Thyroid gland (tissue), 4 donors: ENCODE data around the gene LAMA2. TPM values are rescaled to one million over a fixed set of nuclear protein-coding genes. Genes with fewer than 3 reads are reported as not detected.

Source experiments
- DNase-seq, 2 donors: peaks; one replicate each; pipeline ENCODE4 v3.0.0-alpha.2; 2019
- H3K27ac ChIP-seq, 3 donors: fragments of 200-600 bp; sonication (generic); 1 replicate in 2 of 3; 2 replicates in 1 of 3; pipeline ENCODE4 v1.5.1; 2016 to 2019; ENCODE audit warnings: mild to moderate bottlenecking in 1 of 3, moderate library complexity in 1 of 3
- H3K27me3 ChIP-seq: fragments of 200-600 bp; sonication (generic); one replicate; pipeline ENCODE4 v1.5.1; 2019
- H3K36me3 ChIP-seq, 2 donors: fragments of 200-600 bp; sonication (generic); one replicate each; pipeline ENCODE4 v1.5.1; 2016 to 2019
- H3K4me1 ChIP-seq, 2 donors: fragments of 200-600 bp; sonication (generic); one replicate each; pipeline ENCODE4 v1.5.1; 2017 to 2019
- H3K4me3 ChIP-seq, 3 donors: fragments of 200-600 bp; sonication (generic); replicated peaks in 1 of 3; 1 replicate in 2 of 3; 2 replicates in 1 of 3; pipeline ENCODE4 v1.5.1; 2016; ENCODE audit warnings: mild to moderate bottlenecking in 1 of 3
- H3K9me3 ChIP-seq: fragments of 200-600 bp; sonication (generic); one replicate; pipeline ENCODE4 v1.5.1; 2017
- POLR2A ChIP-seq, 2 donors: fragments of 450-650 bp; IDR thresholded peaks; one replicate each; pipeline ENCODE4 v1.6.1; 2017; ENCODE audit warnings: antibody characterized with exemption in 2 of 2, mild to moderate bottlenecking in 2 of 2, moderate library complexity in 1 of 2
- WGBS, 2 donors: methylation state at CpG; one replicate each; pipeline ENCODE4 v1.1.5; 2017; 5-methylcytosine and 5-hydroxymethylcytosine counted together
- intact Hi-C: fragments of 100-400 bp; cut with DNase I; formaldehyde crosslinking; loops from one replicate; pipeline ENCODE4 v1.15.1; 2023
- total RNA-seq, 4 donors: library from RNA; depleted of rRNA; stranded (reverse); fragments of >200 nt; gene quantifications; one replicate each; pipeline ENCODE4 v1.2.3, GENCODE V29; 2016
- TF ChIP-seq, protein P1 (sequence below), 6 experiments: fragments of 200-600 bp in 3 of 6; fragments of 450-650 bp in 3 of 6; sonication (generic) in 3 of 6; IDR thresholded peaks; one replicate each; pipeline ENCODE4 v1.5.1; 2016 to 2019; ENCODE audit warnings: antibody characterized with exemption in 6 of 6, mild to moderate bottlenecking in 2 of 6, inconsistent platforms in 1 of 6, moderate library complexity in 1 of 6

LAMA2 gene
- total RNA-seq, 4 donors from 2014 or later, result 41.4 to 117 (median 78.9) TPM

DNA sequence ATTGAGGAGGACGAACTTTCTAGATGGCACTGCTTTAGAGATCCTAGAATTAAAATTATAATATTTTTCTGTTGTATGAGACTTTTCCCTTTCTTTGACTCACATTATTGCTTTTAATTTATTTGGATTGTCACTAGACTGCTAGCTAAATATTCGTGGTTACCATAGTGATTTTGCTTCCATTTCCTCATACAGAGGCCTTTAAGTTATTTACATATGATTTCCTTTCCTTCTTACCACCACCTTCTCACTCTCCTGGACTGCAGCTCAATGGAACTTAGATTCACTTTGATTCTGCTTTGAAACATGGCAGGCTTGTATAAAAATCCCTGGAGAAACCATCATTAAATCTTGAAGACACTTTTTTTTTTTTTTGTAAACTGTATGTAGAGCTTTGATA is 222.9 kb downstream of the LAMA2 start:
- WGBS, 2 donors, result 82 to 84% methylated on average over 2 of the region's 2 CpGs
- Histone ChIP-seq H3K9me3 (no peaks in the 10 kb centered on the region), H3K36me3 (no peaks in the 10 kb centered on the region), H3K4me3 (no peak overlapping the region), H3K4me1 (no peaks in the 10 kb centered on the region), H3K27me3 (no peaks in the 10 kb centered on the region), H3K27ac (no peak overlapping the region)
- no peak for DNase-seq
- intact Hi-C loops, result no loop called here
- TF ChIP-seq, protein P1, sequence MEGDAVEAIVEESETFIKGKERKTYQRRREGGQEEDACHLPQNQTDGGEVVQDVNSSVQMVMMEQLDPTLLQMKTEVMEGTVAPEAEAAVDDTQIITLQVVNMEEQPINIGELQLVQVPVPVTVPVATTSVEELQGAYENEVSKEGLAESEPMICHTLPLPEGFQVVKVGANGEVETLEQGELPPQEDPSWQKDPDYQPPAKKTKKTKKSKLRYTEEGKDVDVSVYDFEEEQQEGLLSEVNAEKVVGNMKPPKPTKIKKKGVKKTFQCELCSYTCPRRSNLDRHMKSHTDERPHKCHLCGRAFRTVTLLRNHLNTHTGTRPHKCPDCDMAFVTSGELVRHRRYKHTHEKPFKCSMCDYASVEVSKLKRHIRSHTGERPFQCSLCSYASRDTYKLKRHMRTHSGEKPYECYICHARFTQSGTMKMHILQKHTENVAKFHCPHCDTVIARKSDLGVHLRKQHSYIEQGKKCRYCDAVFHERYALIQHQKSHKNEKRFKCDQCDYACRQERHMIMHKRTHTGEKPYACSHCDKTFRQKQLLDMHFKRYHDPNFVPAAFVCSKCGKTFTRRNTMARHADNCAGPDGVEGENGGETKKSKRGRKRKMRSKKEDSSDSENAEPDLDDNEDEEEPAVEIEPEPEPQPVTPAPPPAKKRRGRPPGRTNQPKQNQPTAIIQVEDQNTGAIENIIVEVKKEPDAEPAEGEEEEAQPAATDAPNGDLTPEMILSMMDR (IDR thresholded peaks at IDR 0.05), result no peak
- TF ChIP-seq POLR2A (IDR thresholded peaks at IDR 0.05), result no peak

DNA sequence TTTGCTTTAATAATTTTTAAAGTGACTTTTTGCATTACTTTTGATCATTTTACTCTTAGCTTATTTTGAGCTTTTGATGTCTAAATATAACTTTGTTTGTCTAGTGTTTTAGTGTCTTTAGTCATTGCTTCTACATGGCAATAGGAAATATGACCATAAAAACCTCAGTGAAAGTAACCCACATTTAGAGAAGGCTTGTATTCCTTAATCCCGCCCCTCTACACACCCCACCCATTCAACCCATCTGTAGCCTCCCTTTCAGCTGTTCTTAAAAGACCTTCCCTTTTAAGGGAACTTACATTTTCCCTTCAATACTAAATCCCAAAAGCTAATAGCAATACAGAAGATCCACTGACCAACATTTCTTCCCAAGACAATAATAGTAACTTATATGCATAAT is 225.4 kb downstream of the LAMA2 start:
- Histone ChIP-seq H3K4me1 (no peaks in the 10 kb centered on the region), H3K27ac (no peak overlapping the region), H3K27me3 (no peaks in the 10 kb centered on the region), H3K36me3 (no peaks in the 10 kb centered on the region), H3K9me3 (no peaks in the 10 kb centered on the region), H3K4me3 (no peak overlapping the region)
- DNase-seq, result no peak
- TF ChIP-seq POLR2A (IDR thresholded peaks at IDR 0.05), result no peak
- TF ChIP-seq, protein P1 (IDR thresholded peaks at IDR 0.05), result no peak
- WGBS, 2 donors, result 0 to 33% methylated on average over 1 of the region's 1 CpG
- intact Hi-C loops, result no loop called here

DNA sequence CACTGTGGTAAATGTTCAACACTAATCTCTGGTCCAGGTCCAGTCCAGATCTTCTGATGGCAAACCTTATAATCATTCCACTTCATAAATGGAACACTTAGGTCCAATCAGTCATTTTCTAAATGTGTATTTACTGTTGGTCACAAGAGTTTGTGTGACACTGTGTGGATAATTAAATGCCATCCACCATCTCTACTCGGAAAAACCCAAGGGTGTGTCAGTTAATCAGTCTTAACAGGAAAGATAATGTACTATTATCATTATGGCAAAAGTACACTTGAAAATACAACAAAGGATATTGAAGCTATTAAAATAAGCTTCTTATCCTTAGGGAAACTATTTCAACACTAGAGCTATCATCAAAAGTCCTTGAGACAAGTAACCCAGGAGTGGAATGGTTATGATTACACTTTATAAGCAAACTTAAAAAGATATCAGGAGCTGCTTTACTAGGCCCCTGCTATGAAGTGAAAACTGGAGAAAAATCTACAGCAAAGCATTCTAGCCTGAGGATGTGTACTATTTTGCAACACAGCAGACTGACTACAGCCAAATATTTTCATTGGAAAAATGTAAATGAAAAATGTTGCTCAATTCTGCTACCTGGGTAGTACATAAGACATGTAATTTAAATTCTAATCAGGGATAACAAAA is 227.9 kb downstream of the LAMA2 start:
- intact Hi-C loops, result no loop called here
- H3K9me3 ChIP-seq, result no peaks in the 10 kb centered on the region
- WGBS, 2 donors, result 38 to 55% methylated on average over 1 of the region's 1 CpG
- no peaks in the 10 kb centered on the region for H3K36me3 ChIP-seq
- H3K4me1 ChIP-seq, result no peaks in the 10 kb centered on the region
- no peak for DNase-seq
- H3K27ac ChIP-seq, result no peak overlapping the region
- H3K27me3 ChIP-seq, result no peaks in the 10 kb centered on the region
- no peak overlapping the region for H3K4me3 ChIP-seq
- TF ChIP-seq, protein P1 (IDR thresholded peaks at IDR 0.05), result no peak
- no peak for TF ChIP-seq POLR2A (IDR thresholded peaks at IDR 0.05)

GRCh38 chr6:129111346-129111745 is 228.4 kb downstream of the LAMA2 start:
- Histone ChIP-seq H3K36me3 (no peaks in the 10 kb centered on the region), H3K27me3 (no peaks in the 10 kb centered on the region), H3K4me1 (no peaks in the 10 kb centered on the region), H3K9me3 (no peaks in the 10 kb centered on the region), H3K4me3 (no peak overlapping the region), H3K27ac (no peak overlapping the region)
- 89 to 96% methylated on average over 1 of the region's 1 CpG for WGBS, 2 donors
- no peak for TF ChIP-seq POLR2A (IDR thresholded peaks at IDR 0.05)
- TF ChIP-seq, protein P1 (IDR thresholded peaks at IDR 0.05), result no peak
- no peak for DNase-seq
- intact Hi-C loops, result no loop called here

DNA sequence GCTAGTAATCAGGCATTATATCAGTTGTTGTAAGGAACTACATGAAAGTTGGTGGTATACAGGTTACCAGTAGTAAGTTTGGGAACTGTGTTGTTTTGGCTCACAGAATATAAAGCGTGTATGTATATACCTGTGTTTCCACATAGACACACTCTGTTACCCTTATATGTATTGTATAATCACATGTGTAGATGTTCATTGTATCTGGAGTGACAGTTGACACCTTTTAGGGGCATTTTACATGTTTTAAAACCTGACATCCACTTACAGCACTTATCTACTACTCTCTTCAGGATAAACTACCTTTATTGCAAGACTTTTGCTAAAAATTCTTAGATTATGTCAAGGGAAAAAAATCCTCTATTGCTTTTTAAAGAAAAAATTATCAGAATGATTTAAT is 228.9 kb downstream of the LAMA2 start:
- no peak for DNase-seq
- H3K36me3 ChIP-seq, result no peaks in the 10 kb centered on the region
- no peaks in the 10 kb centered on the region for H3K9me3 ChIP-seq
- TF ChIP-seq, protein P1 (IDR thresholded peaks at IDR 0.05), result no peak
- no peak for TF ChIP-seq POLR2A (IDR thresholded peaks at IDR 0.05)
- H3K4me3 ChIP-seq, result no peak overlapping the region
- intact Hi-C loops, result no loop called here
- H3K27ac ChIP-seq, result no peak overlapping the region
- no peaks in the 10 kb centered on the region for H3K27me3 ChIP-seq
- H3K4me1 ChIP-seq, result no peaks in the 10 kb centered on the region
- 97 to 98% methylated on average over 1 of the region's 1 CpG for WGBS, 2 donors
